ENCODE measurements around the gene OR3A1.
"Not testable (repeated sequence)": the region's sequence is repeated elsewhere in the genome, so short reads cannot be mapped to it uniquely, and the experiment has no call there.

The OR3A1 gene

GRCh38 chr17:3316836-3317235, 18.7 kb upstream of the OR3A1 start:
- Histone ChIP-seq H3K4me1 (ENCODE audit: insufficient read depth, low read length) (no peaks in the 10 kb centered on the region), H3K27me3 (ENCODE audit: insufficient read depth, low read length, poor library complexity) (peaks cover 3% of the 10 kb centered on the region), H3K4me3 (ENCODE audit: low read depth in 1 of 2, low read length in 2 of 2) (no peak overlapping the region), H3K27ac (ENCODE audit: low read length) (no peak overlapping the region), H3K79me2 (ENCODE audit: insufficient read depth, low read length) (no peaks in the 10 kb centered on the region), H3K4me2 (ENCODE audit: insufficient read depth, low read length) (no peak overlapping the region), H3K36me3 (ENCODE audit: insufficient read depth, low read length) (no peaks in the 10 kb centered on the region), H2AFZ (ENCODE audit: low read depth, low read length) (no peak overlapping the region), H3K9me3 (ENCODE audit: insufficient read depth, low read length, severe bottlenecking) (no peaks in the 10 kb centered on the region), H3K9ac (ENCODE audit: low read depth, low read length) (no peak overlapping the region), H4K20me1 (ENCODE audit: insufficient read depth, low read length) (peaks cover 3% of the 10 kb centered on the region; the same call in 1 of the 2 replicates)
- no peak for TF ChIP-seq CTCF (IDR thresholded peaks at IDR 0.05; ENCODE audit: borderline replicate concordance, extremely low read depth, low read length, poor library complexity, severe bottlenecking)
- no peak for TF ChIP-seq EZH2 (IDR thresholded peaks at IDR 0.05; ENCODE audit: borderline replicate concordance, low read depth, low read length, severe bottlenecking)
- ATAC-seq (ENCODE audit: insufficient read depth, low read depth) (no peak), DNase-seq (no peak)

GRCh38 chr17:3308603-3309002, 10.4 kb upstream of the OR3A1 start:
- no peak overlapping the region for H3K27ac ChIP-seq (ENCODE audit: low read length)
- peaks cover 3% of the 10 kb centered on the region; the same call in 1 of the 2 replicates for H4K20me1 ChIP-seq (ENCODE audit: insufficient read depth, low read length)
- no peaks in the 10 kb centered on the region for H3K36me3 ChIP-seq (ENCODE audit: insufficient read depth, low read length)
- ATAC-seq (ENCODE audit: insufficient read depth, low read depth) (no peak), DNase-seq (no peak)
- no peaks in the 10 kb centered on the region for H3K9me3 ChIP-seq (ENCODE audit: insufficient read depth, low read length, severe bottlenecking)
- no peaks in the 10 kb centered on the region for H3K79me2 ChIP-seq (ENCODE audit: insufficient read depth, low read length)
- TF ChIP-seq CTCF (IDR thresholded peaks at IDR 0.05; ENCODE audit: borderline replicate concordance, extremely low read depth, low read length, poor library complexity, severe bottlenecking) = no peak
- TF ChIP-seq EZH2 (IDR thresholded peaks at IDR 0.05; ENCODE audit: borderline replicate concordance, low read depth, low read length, severe bottlenecking) = no peak
- peaks cover 3% of the 10 kb centered on the region for H3K27me3 ChIP-seq (ENCODE audit: insufficient read depth, low read length, poor library complexity)
- no peaks in the 10 kb centered on the region for H3K4me1 ChIP-seq (ENCODE audit: insufficient read depth, low read length)
- H2AFZ ChIP-seq (ENCODE audit: low read depth, low read length) = no peak overlapping the region
- no peak overlapping the region for H3K4me3 ChIP-seq (ENCODE audit: low read depth in 1 of 2, low read length in 2 of 2)
- H3K9ac ChIP-seq (ENCODE audit: low read depth, low read length) = no peak overlapping the region
- no peak overlapping the region for H3K4me2 ChIP-seq (ENCODE audit: insufficient read depth, low read length)

GRCh38 chr17:3295632-3296031, 2.5 kb downstream of the OR3A1 start:
- no peak for TF ChIP-seq CTCF (IDR thresholded peaks at IDR 0.05; ENCODE audit: borderline replicate concordance, extremely low read depth, low read length, poor library complexity, severe bottlenecking)
- no peak for TF ChIP-seq EZH2 (IDR thresholded peaks at IDR 0.05; ENCODE audit: borderline replicate concordance, low read depth, low read length, severe bottlenecking)
- no peak overlapping the region for H3K4me2 ChIP-seq (ENCODE audit: insufficient read depth, low read length)
- no peaks in the 10 kb centered on the region for H3K4me1 ChIP-seq (ENCODE audit: insufficient read depth, low read length)
- no peak for DNase-seq
- H3K27ac ChIP-seq (ENCODE audit: low read length) = no peak overlapping the region
- H3K36me3 ChIP-seq (ENCODE audit: insufficient read depth, low read length) = no peaks in the 10 kb centered on the region
- H3K9ac ChIP-seq (ENCODE audit: low read depth, low read length) = no peak overlapping the region
- no peaks in the 10 kb centered on the region for H4K20me1 ChIP-seq (ENCODE audit: insufficient read depth, low read length)
- no peak overlapping the region for H2AFZ ChIP-seq (ENCODE audit: low read depth, low read length)
- H3K79me2 ChIP-seq (ENCODE audit: insufficient read depth, low read length) = no peaks in the 10 kb centered on the region
- no peaks in the 10 kb centered on the region for H3K9me3 ChIP-seq (ENCODE audit: insufficient read depth, low read length, severe bottlenecking)
- ATAC-seq (ENCODE audit: insufficient read depth, low read depth) = no peak
- H3K4me3 ChIP-seq (ENCODE audit: low read depth in 1 of 2, low read length in 2 of 2) = no peak overlapping the region
- H3K27me3 ChIP-seq (ENCODE audit: insufficient read depth, low read length, poor library complexity) = peaks cover 6% of the 10 kb centered on the region

- not testable (repeated sequence) for ATAC-seq (ENCODE audit: insufficient read depth, low read depth); DNase-seq; H3K4me3 ChIP-seq (ENCODE audit: low read depth in 1 of 2, low read length in 2 of 2); H3K27me3 ChIP-seq (ENCODE audit: insufficient read depth, low read length, poor library complexity); H3K9ac ChIP-seq (ENCODE audit: low read depth, low read length); H3K36me3 ChIP-seq (ENCODE audit: insufficient read depth, low read length); H3K4me2 ChIP-seq (ENCODE audit: insufficient read depth, low read length); H3K9me3 ChIP-seq (ENCODE audit: insufficient read depth, low read length, severe bottlenecking); H3K4me1 ChIP-seq (ENCODE audit: insufficient read depth, low read length); H4K20me1 ChIP-seq (ENCODE audit: insufficient read depth, low read length); H3K27ac ChIP-seq (ENCODE audit: low read length); H3K79me2 ChIP-seq (ENCODE audit: insufficient read depth, low read length); H2AFZ ChIP-seq (ENCODE audit: low read depth, low read length)
These were observed 4.6 kb downstream of the OR3A1 start for GRCh38 chr17:3293548-3293947.
